Chondrocyte (in vitro differentiated cells): ENCODE measurements around the gene LHFPL3. TPM values are rescaled to one million over a fixed set of nuclear protein-coding genes. Genes with fewer than 3 reads are reported as not detected.

Source experiments
- DNase-seq: peaks from one replicate; pipeline ENCODE4 v3.0.0; 2021; ENCODE audit warnings: mixed read lengths, low spot score
- H3K27ac Mint-ChIP-seq: one replicate; pipeline ENCODE4 v1.8.0; 2021; ENCODE audit warnings: mild to moderate bottlenecking, moderate library complexity, mixed read lengths; ENCODE audit not compliant: unreplicated experiment
- H3K27me3 Mint-ChIP-seq: 2 replicates; pipeline ENCODE4 v1.8.0; 2021; ENCODE audit warnings: low read depth, mixed read lengths
- H3K36me3 Mint-ChIP-seq: 2 replicates; pipeline ENCODE4 v1.8.0; 2021; ENCODE audit warnings: low read depth, mixed read lengths
- H3K4me1 Mint-ChIP-seq: 2 replicates; pipeline ENCODE4 v1.8.0; 2021; ENCODE audit warnings: low read depth, mild to moderate bottlenecking, mixed read lengths
- H3K4me3 Mint-ChIP-seq: one replicate; pipeline ENCODE4 v1.8.0; 2021; ENCODE audit warnings: mild to moderate bottlenecking, moderate library complexity, mixed read lengths; ENCODE audit not compliant: unreplicated experiment
- H3K9me3 Mint-ChIP-seq: 2 replicates; pipeline ENCODE4 v1.8.0; 2021; ENCODE audit warnings: low read depth, mixed read lengths
- total RNA-seq: library from RNA; stranded (reverse); gene quantifications from 3 replicates; pipeline ENCODE4 v1.2.1, GENCODE V29; 2021
- TF ChIP-seq, protein P1 (sequence below): fragments of 200-600 bp; sonication (generic); IDR thresholded peaks from 2 replicates; pipeline ENCODE4 v1.5.0; 2021; ENCODE audit warnings: antibody characterized with exemption, mild to moderate bottlenecking, moderate library complexity

Gene LHFPL3
- total RNA-seq, 1 donor from 2014 or later, result not detected

DNA sequence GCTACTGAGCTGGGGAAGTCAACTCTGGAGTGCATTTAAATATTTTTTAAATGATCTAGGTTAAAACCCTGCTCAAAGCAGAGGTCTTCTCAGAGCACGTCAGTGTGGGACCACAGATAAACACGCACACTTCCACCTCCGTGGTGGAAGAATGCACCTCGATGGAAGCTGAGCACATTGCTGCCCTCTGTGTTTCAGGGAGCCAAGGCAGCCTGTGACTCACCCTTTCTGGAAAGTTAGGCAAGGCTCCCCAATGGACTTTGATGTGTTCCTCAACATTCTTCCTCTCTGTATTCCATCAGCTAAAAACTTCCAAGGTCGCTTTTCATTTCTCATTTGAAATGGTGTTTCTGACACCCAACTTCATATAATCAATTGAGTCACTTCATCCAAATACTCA, 514.8 kb downstream of the LHFPL3 start:
- H3K27ac Mint-ChIP-seq, result no peak overlapping the region
- TF ChIP-seq, protein P1, sequence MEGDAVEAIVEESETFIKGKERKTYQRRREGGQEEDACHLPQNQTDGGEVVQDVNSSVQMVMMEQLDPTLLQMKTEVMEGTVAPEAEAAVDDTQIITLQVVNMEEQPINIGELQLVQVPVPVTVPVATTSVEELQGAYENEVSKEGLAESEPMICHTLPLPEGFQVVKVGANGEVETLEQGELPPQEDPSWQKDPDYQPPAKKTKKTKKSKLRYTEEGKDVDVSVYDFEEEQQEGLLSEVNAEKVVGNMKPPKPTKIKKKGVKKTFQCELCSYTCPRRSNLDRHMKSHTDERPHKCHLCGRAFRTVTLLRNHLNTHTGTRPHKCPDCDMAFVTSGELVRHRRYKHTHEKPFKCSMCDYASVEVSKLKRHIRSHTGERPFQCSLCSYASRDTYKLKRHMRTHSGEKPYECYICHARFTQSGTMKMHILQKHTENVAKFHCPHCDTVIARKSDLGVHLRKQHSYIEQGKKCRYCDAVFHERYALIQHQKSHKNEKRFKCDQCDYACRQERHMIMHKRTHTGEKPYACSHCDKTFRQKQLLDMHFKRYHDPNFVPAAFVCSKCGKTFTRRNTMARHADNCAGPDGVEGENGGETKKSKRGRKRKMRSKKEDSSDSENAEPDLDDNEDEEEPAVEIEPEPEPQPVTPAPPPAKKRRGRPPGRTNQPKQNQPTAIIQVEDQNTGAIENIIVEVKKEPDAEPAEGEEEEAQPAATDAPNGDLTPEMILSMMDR, result no peak
- no peaks in the 10 kb centered on the region for H3K4me1 Mint-ChIP-seq
- no peak for DNase-seq
- H3K27me3 Mint-ChIP-seq, result peaks cover 51% of the 10 kb centered on the region
- no peaks in the 10 kb centered on the region for H3K36me3 Mint-ChIP-seq
- H3K9me3 Mint-ChIP-seq, result no peaks in the 10 kb centered on the region
- H3K4me3 Mint-ChIP-seq, result no peak overlapping the region

DNA sequence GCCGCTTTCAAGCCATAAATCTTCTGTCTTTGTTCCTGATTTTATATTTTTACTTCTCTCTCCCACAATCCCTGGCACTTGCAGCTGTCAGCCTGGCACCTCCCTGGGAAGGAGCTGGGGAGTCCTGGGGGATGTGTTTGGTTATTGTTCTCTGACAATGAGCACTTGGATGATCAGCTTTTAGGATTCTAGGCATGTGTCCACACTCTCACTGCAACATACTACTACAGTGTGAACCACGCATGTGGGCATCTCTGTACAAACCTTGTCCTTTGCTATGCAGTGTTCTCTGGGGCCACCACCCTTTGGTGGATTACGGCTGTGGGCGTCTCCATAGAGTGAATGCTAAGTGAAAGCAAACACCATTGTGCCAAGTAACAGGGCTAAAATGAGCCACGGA, 517.2 kb downstream of the LHFPL3 start:
- Mint-ChIP-seq H3K4me1 (no peaks in the 10 kb centered on the region), H3K27ac (no peak overlapping the region), H3K36me3 (no peaks in the 10 kb centered on the region), H3K27me3 (peaks cover 53% of the 10 kb centered on the region), H3K4me3 (no peak overlapping the region), H3K9me3 (no peaks in the 10 kb centered on the region)
- no peak for DNase-seq
- TF ChIP-seq, protein P1, result no peak

- Mint-ChIP-seq H3K27ac (no peak overlapping the region), H3K4me3 (no peak overlapping the region), H3K27me3 (peaks cover 60% of the 10 kb centered on the region), H3K4me1 (no peaks in the 10 kb centered on the region), H3K9me3 (no peaks in the 10 kb centered on the region), H3K36me3 (no peaks in the 10 kb centered on the region)
- TF ChIP-seq, protein P1, result no peak
- DNase-seq, result no peak
Observed at GRCh38 chr7:104846731-104847130, 518.3 kb downstream of the LHFPL3 start.

- H3K36me3 Mint-ChIP-seq, result no peaks in the 10 kb centered on the region
- no peaks in the 10 kb centered on the region for H3K9me3 Mint-ChIP-seq
- peaks cover 65% of the 10 kb centered on the region for H3K27me3 Mint-ChIP-seq
- no peak overlapping the region for H3K27ac Mint-ChIP-seq
- DNase-seq, result no peak
- H3K4me1 Mint-ChIP-seq, result no peaks in the 10 kb centered on the region
- no peak overlapping the region for H3K4me3 Mint-ChIP-seq
- TF ChIP-seq, protein P1, result peak; percentile 88
Observed at GRCh38 chr7:104848138-104848990, 520.0 kb downstream of the LHFPL3 start.

- H3K27me3 Mint-ChIP-seq, result peaks cover 60% of the 10 kb centered on the region
- no peak for DNase-seq
- H3K27ac Mint-ChIP-seq, result no peak overlapping the region
- TF ChIP-seq, protein P1, result no peak
- no peaks in the 10 kb centered on the region for H3K36me3 Mint-ChIP-seq
- no peaks in the 10 kb centered on the region for H3K4me1 Mint-ChIP-seq
- no peaks in the 10 kb centered on the region for H3K9me3 Mint-ChIP-seq
- no peak overlapping the region for H3K4me3 Mint-ChIP-seq
Observed at GRCh38 chr7:104850374-104850773, 522.0 kb downstream of the LHFPL3 start.
